GM12874 (cell line): Measurements from ENCODE around the gene CASR.

Experiments
- CTCF ChIP-seq: IDR thresholded peaks from 2 replicates; pipeline ENCODE4 v1.5.1; 2011; ENCODE audit warnings: low read depth, mild to moderate bottlenecking, control low read depth, low read length, moderate library complexity; ENCODE audit not compliant: insufficient read depth

CASR gene

GRCh38 chr3:122183521-122183892, at the start of gene CASR:
TSS of gene CASR (plus strand) at chr3:122183668. CDS start at chr3:122254190, 70,522 bp downstream.
- no peak for TF ChIP-seq CTCF

- no peak for TF ChIP-seq CTCF
Measured at GRCh38 chr3:122146466-122146865, 37.0 kb upstream of the CASR start.

GRCh38 chr3:122148941-122149627, 34.4 kb upstream of the CASR start:
- TF ChIP-seq CTCF, result no peak

GRCh38 chr3:122151480-122151879, 32.0 kb upstream of the CASR start:
- TF ChIP-seq CTCF, result no peak

GRCh38 chr3:122167630-122168029, 15.8 kb upstream of the CASR start:
- no peak for TF ChIP-seq CTCF

GRCh38 chr3:122168044-122168443, 15.4 kb upstream of the CASR start:
- no peak for TF ChIP-seq CTCF

GRCh38 chr3:122169911-122170310, 13.6 kb upstream of the CASR start:
- TF ChIP-seq CTCF, result no peak

- TF ChIP-seq CTCF, result no peak
Measured at GRCh38 chr3:122178711-122179110, 4.8 kb upstream of the CASR start.
